Upper lobe of left lung (tissue), 6 donors: ENCODE data around the gene CDK11B. TPM values are rescaled to one million over a fixed set of nuclear protein-coding genes. Genes with fewer than 3 reads are reported as not detected.
"Not testable (repeated sequence)": the region's sequence is repeated elsewhere in the genome, so short reads cannot be mapped to it uniquely, and the experiment has no call there.

Experiments
- ATAC-seq, 2 donors: fragments of 200-7000 bp; cut with Tn5 transposase; one replicate each; pipeline ENCODE4 v1.9.1; 2022; ENCODE audit warnings: mild to moderate bottlenecking in 2 of 2, moderate library complexity in 2 of 2; ENCODE audit not compliant: low FRiP score in 2 of 2
- DNase-seq, 2 donors: peaks; one replicate each; pipeline ENCODE4 v3.0.0-alpha.2; 2019 to 2020
- H3K27ac ChIP-seq, 4 donors: fragments of 200-600 bp; sonication (generic); one replicate each; pipeline ENCODE4 v1.5.1; 2016 to 2019
- H3K27me3 ChIP-seq, 4 donors: fragments of 200-600 bp; sonication (generic); one replicate each; pipeline ENCODE4 v1.5.1; 2017 to 2019
- H3K36me3 ChIP-seq, 4 donors: fragments of 200-600 bp; sonication (generic); one replicate each; pipeline ENCODE4 v1.5.1; 2016 to 2019
- H3K4me1 ChIP-seq, 4 donors: fragments of 200-600 bp; sonication (generic); one replicate each; pipeline ENCODE4 v1.5.1; 2018 to 2019
- H3K4me3 ChIP-seq, 4 donors: fragments of 200-600 bp; sonication (generic); one replicate each; pipeline ENCODE4 v1.5.1; 2017 to 2019; ENCODE audit warnings: mild to moderate bottlenecking in 2 of 4, moderate library complexity in 1 of 4
- H3K9me3 ChIP-seq, 4 donors: fragments of 200-600 bp; sonication (generic); one replicate each; pipeline ENCODE4 v1.5.1; 2018 to 2019
- EP300 ChIP-seq, 4 donors: sonication (generic); formaldehyde crosslinking; IDR thresholded peaks; one replicate each; pipeline ENCODE4 v1.5.1; 2017; ENCODE audit warnings: antibody characterized with exemption in 4 of 4, control low read depth in 2 of 4
- POLR2A ChIP-seq, 4 donors: fragments of 450-650 bp; IDR thresholded peaks; one replicate each; pipeline ENCODE4 v1.5.1; 2016 to 2017; ENCODE audit warnings: antibody characterized with exemption in 4 of 4, mild to moderate bottlenecking in 2 of 4
- POLR2AphosphoS5 ChIP-seq, 2 donors: sonication (generic); formaldehyde crosslinking; IDR thresholded peaks; one replicate each; pipeline ENCODE4 v1.5.1; 2017; ENCODE audit warnings: antibody characterized with exemption in 2 of 2
- WGBS, 2 donors: methylation state at CpG; one replicate each; pipeline ENCODE4 v1.1.5; 2017 to 2018; 5-methylcytosine and 5-hydroxymethylcytosine counted together
- total RNA-seq, 6 donors: library from RNA; depleted of rRNA in 4 of 6; stranded (reverse); fragments of >200 nt in 4 of 6; gene quantifications; one replicate each; pipeline versions ENCODE4 v1.1.0 to v1.2.1, GENCODE V29; 2016 to 2021
- TF ChIP-seq, protein P1 (sequence below), 6 experiments: fragments of 450-650 bp in 4 of 6; fragments of 200-600 bp in 2 of 6; sonication (generic) in 2 of 6; IDR thresholded peaks; one replicate each; pipeline ENCODE4 v1.5.1; 2016 to 2019; ENCODE audit warnings: antibody characterized with exemption in 6 of 6
- donor health status: DM: no; HTN: no; CAD: no; lungs with moderate emphysema.
- donor health status: DM: no; HTN: yes; CAD: no; lungs with severe emphysema.

CDK11B gene
- total RNA-seq, result 10 to 100 TPM; 20.8 to 55.5 (median 24.9) TPM

DNA sequence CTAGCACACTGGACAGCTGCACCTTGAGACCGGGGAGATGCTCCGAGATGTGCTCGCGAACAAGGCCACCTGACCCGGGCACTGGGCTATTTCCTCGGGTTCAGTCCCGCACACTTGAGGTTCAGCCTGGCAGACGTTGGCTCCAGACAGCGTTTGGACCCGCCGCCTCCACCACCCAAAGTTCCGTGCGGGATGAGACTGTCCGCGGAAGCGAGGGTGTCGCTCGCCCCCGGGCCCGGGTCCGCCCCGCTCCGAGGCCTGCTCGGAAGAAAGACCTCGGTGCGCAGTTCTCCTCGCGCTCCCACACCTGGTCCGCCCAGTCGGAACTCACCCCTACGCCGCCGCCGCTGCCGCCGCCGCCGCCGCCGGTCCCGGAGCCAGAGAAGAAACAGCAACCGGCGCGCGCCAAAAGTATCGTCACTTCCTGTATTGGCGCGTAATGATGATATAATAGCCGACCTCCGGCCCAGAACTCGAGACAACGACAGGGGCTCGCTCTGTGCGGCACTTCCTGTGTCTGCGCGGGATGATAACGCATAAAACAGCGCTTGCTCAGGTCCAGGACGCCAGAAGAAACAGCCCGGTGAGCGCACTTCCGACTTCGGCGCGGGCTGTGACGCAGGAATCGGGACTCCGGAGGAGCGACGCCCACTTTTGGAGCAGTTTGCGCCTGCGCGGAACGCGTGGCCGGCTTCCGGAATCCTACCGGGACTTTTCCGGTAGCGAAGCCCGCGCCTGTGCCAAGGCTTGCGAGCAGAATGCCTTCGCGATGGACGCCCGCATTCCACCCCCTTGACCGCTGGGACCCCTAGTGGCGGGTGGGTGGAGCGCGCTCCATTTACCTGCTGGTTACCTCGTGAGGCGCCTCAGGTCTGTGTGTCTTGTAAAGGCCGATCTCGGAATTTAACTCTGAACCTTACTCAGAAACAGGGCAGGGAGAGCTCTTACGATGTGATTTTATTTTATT lies at the start of gene CDK11B:
Gene CDK11B, minus strand, starts transcription at position 422 of the 967 bp plus-strand sequence. CDS start 1,519 bp downstream, outside the sequence.
- Histone ChIP-seq H3K4me3 (peak within 1 kb of the TSS; percentile 50 to 71 (median 66)), H3K36me3 (peaks cover 21 to 33% (median 28%) of the 10 kb centered on the region in 4 donors), H3K27ac (peak within 1 kb of the TSS; percentile 96 to 99 (median 98)), H3K4me1 (peaks cover 0 to 18% (median 7%) of the 10 kb centered on the region in 4 donors)
- DNase-seq (peak; percentile 97 to 99), ATAC-seq (peak; percentile 90 to 97)
- peak in 3 of 4 donors; percentile 33 to 74 (median 63) for TF ChIP-seq POLR2A (IDR thresholded peaks at IDR 0.05)
- TF ChIP-seq EP300 (IDR thresholded peaks at IDR 0.05), result peak in 2 of 4 donors; percentile 3 to 52
- TF ChIP-seq POLR2AphosphoS5 (IDR thresholded peaks at IDR 0.05), result peak; percentile 90
- TF ChIP-seq, protein P1, sequence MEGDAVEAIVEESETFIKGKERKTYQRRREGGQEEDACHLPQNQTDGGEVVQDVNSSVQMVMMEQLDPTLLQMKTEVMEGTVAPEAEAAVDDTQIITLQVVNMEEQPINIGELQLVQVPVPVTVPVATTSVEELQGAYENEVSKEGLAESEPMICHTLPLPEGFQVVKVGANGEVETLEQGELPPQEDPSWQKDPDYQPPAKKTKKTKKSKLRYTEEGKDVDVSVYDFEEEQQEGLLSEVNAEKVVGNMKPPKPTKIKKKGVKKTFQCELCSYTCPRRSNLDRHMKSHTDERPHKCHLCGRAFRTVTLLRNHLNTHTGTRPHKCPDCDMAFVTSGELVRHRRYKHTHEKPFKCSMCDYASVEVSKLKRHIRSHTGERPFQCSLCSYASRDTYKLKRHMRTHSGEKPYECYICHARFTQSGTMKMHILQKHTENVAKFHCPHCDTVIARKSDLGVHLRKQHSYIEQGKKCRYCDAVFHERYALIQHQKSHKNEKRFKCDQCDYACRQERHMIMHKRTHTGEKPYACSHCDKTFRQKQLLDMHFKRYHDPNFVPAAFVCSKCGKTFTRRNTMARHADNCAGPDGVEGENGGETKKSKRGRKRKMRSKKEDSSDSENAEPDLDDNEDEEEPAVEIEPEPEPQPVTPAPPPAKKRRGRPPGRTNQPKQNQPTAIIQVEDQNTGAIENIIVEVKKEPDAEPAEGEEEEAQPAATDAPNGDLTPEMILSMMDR (IDR thresholded peaks at IDR 0.05), result peak; percentile 23 to 70 (median 46)
- not testable (repeated sequence) for H3K27me3 ChIP-seq, H3K9me3 ChIP-seq
- WGBS, 2 donors, result 1% methylated on average over 27 of the region's 96 CpGs; no CpG with 5 or more reads in 1 of the 2 donors

DNA sequence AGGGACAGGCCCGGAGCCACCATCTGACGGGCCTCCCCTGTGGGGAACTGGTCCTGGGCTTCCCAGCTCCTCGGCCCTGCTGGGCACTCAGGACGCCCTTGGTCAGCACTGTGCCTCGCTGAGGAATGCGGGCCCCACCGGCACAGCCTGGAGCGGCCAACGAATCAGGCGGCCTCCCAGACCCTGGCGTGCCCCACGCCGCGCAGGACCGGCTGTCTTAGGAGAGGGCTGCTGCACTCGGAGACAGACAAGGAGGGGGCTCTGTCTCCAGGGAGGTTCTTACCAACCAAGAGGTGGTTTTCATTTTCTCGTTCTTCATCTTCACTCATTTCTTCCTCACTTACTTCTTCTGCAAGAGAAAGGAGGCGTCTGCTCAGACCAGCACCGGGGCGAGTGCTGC lies 49.1 kb upstream of the CDK11B start:
- not testable (repeated sequence) for H3K4me3 ChIP-seq, H3K4me1 ChIP-seq, H3K27ac ChIP-seq, ATAC-seq, H3K27me3 ChIP-seq, H3K9me3 ChIP-seq
- peaks cover 4 to 37% (median 26%) of the 10 kb centered on the region in 4 donors for H3K36me3 ChIP-seq
- 100% methylated on average over 6 of the region's 20 CpGs; no CpG with 5 or more reads in 1 of the 2 donors for WGBS, 2 donors
- DNase-seq, result peak in 1 of 2 donors; percentile 60

DNA sequence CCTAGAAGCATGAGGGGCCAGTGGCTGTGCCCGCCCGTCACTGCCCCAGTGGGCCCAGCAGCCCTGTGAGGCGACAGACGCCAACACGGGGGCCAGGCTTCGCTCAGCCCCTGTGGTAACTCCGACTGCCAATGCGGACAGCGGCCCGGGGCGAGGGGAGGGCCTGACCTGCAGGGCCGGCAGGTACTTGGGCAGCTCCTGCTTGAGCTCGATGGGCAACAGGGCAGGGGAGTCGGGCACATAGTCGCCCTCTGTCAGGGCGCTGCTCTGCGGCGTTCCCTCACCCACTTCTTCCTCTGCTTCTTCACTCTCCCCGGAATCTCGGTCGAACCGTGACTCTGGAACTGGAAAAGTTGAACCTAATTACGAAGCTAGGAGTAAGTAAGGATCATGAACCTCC lies 48.4 kb upstream of the CDK11B start:
- peaks cover 4 to 37% (median 26%) of the 10 kb centered on the region in 4 donors for H3K36me3 ChIP-seq
- not testable (repeated sequence) for ATAC-seq, H3K4me1 ChIP-seq, H3K27ac ChIP-seq, H3K9me3 ChIP-seq, H3K4me3 ChIP-seq, H3K27me3 ChIP-seq
- DNase-seq, result peak in 1 of 2 donors; percentile 73
- WGBS, 2 donors, result 90% methylated on average over 2 of the region's 23 CpGs; no CpG with 5 or more reads in 1 of the 2 donors

DNA sequence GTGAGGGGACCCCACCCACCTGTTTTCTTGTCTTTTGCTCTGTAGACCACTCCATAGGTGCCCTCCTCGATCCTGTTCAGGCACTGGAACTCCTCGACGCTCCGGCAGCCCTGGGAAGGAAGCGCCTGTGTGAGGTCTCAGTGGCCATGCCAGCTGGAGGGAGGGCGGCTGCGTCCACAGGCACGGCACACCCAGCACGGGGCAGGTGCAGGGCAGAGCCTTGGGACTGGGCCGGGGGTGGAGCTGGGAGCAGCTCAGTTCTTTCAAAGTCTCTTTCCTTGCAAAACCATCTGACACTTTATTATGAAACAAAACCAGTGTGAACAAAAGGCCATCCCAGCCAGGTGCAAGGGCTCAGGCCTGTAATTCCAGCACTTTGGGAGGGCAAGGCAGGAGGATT lies 46.8 kb upstream of the CDK11B start:
- H3K4me1 ChIP-seq, ATAC-seq, H3K9me3 ChIP-seq, H3K4me3 ChIP-seq, DNase-seq, H3K27ac ChIP-seq, H3K27me3 ChIP-seq: not testable (repeated sequence)
- peaks cover 4 to 37% (median 26%) of the 10 kb centered on the region in 4 donors for H3K36me3 ChIP-seq
- WGBS, 2 donors, result 84% methylated on average over 5 of the region's 10 CpGs; no CpG with 5 or more reads in 1 of the 2 donors

DNA sequence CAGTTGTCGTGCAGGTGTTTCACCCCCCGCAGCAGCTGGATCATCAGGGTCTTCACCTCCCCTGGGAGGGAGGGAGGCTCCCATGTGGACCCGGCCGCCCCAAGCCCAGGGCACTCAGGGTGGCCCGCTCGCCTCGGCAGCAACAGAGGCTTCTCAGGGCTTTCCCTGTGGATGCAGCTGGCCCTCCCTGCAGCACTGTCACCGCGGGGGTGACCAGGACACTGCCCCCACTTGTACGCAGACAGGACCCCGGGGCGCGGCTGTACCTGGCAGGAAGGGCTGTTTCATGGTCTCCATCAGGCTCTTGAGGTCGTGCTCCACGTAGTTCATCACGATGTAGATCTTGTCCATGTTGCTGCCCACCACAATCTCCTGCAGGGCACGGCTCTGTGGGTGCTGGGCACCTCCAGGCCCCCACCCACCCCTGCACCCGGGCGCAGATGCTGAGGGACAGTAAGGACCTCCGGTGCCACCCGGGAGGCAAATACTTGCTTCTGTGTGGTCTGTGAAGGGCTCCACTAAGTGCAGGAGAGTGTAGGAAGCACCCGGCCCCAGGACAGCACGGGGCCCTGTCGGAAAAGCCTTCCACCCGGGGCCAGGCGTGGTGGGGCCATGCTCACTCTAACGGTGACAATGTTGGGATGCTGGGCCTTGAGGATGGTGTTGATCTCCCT lies 45.6 kb upstream of the CDK11B start:
- H3K4me1 ChIP-seq, H3K27ac ChIP-seq, H3K27me3 ChIP-seq, ATAC-seq, H3K4me3 ChIP-seq, H3K9me3 ChIP-seq: not testable (repeated sequence)
- peaks cover 4 to 37% (median 26%) of the 10 kb centered on the region in 4 donors for H3K36me3 ChIP-seq
- WGBS, 2 donors, result 86 to 94% methylated on average over 10 to 17 of the region's 27 CpGs
- DNase-seq, result peak in 1 of 2 donors; percentile 68

DNA sequence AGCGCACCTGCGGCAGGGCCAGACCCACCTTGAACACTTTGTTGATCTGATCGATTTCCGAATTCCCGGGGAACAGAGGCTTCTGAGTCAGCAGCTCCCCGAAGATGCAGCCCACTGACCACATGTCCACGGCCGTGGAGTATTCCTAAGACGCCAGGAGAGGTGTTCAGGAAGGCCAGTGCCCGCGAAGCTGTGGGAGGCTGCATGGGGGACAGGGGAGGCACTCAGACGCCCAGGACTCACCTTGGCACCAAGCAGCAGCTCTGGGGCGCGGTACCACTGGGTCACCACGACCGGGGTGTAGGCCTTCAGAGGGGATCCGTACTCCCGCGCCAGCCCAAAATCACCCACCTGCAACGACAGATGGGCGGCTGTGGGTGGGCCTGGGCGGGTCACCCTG lies 45.0 kb upstream of the CDK11B start:
- TF ChIP-seq POLR2A (IDR thresholded peaks at IDR 0.05) (no peak), POLR2AphosphoS5 (IDR thresholded peaks at IDR 0.05) (no peak), EP300 (IDR thresholded peaks at IDR 0.05) (no peak)
- TF ChIP-seq, protein P1 (IDR thresholded peaks at IDR 0.05), result no peak
- H3K9me3 ChIP-seq, result no peaks in the 10 kb centered on the region
- DNase-seq, result peak in 1 of 2 donors; percentile 66
- ATAC-seq, result no peak
- H3K36me3 ChIP-seq, result peaks cover 4 to 37% (median 26%) of the 10 kb centered on the region in 4 donors
- H3K27me3 ChIP-seq, result no peaks in the 10 kb centered on the region
- 93 to 95% methylated on average over 8 to 21 of the region's 22 CpGs for WGBS, 2 donors
- no peaks in the 10 kb centered on the region for H3K4me1 ChIP-seq
- no peak overlapping the region for H3K4me3 ChIP-seq
- H3K27ac ChIP-seq, result no peak overlapping the region

DNA sequence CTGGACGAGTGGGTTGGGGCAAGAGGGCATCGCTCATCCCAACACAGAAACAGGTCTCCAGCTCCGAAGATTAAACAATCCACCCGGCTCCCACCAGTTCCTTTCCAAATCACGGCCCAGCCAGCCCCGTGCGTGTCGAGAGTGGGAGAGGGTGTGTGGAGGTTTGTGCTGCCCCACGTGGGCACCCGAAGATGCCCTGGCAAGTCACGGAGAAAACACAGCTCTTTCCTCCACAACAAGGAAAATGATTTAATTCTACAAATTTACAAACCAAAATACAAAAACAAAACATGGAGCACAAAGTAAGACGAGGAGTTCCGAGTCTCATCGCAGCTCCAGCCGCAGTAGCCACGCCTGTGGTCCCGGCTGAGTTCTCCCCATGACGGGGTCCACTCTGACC lies 43.7 kb upstream of the CDK11B start:
- H3K27me3 ChIP-seq, H3K27ac ChIP-seq, H3K4me3 ChIP-seq, H3K9me3 ChIP-seq, H3K4me1 ChIP-seq, DNase-seq, ATAC-seq: not testable (repeated sequence)
- WGBS, 2 donors, result 90 to 93% methylated on average over 8 to 13 of the region's 18 CpGs
- peaks cover 4 to 33% (median 23%) of the 10 kb centered on the region in 4 donors for H3K36me3 ChIP-seq

DNA sequence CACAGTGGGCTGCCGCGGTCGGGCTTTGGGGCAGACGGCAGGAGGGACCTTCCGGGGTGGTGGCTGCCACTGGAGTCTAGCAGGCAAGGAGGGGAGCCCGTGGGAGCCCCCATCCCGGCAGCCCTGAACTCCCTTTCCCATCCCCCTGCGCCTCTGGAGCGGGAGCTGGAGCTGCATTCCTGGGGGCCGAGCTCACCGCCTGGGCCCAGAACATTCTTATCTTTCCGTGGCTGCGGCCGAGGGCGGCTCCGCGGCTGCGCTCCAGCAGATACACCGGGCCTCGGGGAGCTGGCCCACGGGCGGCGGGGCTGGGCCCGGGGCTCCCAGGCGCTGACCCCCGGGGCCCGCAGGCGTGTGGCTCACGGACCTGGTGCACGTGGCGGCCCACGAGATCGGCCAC lies 41.8 kb upstream of the CDK11B start:
- H3K4me1 ChIP-seq, H3K9me3 ChIP-seq, H3K4me3 ChIP-seq, H3K27ac ChIP-seq, DNase-seq, H3K27me3 ChIP-seq: not testable (repeated sequence)
- peak in 1 of 2 donors; percentile 78 for ATAC-seq
- no CpG with 5 or more reads among the region's 33 CpGs for WGBS, 2 donors
- peaks cover 4 to 19% (median 13%) of the 10 kb centered on the region in 4 donors for H3K36me3 ChIP-seq

DNA sequence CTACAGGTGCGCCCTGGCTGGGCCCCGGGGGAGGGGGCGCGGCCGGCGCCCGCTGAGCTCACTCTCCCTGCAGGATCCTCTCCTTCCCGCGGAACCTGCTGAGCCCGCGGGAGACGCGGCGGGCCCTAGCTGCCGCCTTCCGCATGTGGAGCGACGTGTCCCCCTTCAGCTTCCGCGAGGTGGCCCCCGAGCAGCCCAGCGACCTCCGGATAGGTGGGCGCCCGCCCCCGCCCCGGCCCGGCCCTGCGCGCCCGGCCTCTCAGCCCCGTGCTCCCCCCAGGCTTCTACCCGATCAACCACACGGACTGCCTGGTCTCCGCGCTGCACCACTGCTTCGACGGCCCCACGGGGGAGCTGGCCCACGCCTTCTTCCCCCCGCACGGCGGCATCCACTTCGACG lies 41.3 kb upstream of the CDK11B start:
- WGBS, 2 donors, result no CpG with 5 or more reads among the region's 45 CpGs
- peak in 1 of 2 donors; percentile 8 for ATAC-seq
- not testable (repeated sequence) for DNase-seq, H3K9me3 ChIP-seq, H3K27ac ChIP-seq, H3K27me3 ChIP-seq, H3K4me3 ChIP-seq, H3K4me1 ChIP-seq
- peaks cover 4 to 16% (median 13%) of the 10 kb centered on the region in 4 donors for H3K36me3 ChIP-seq

DNA sequence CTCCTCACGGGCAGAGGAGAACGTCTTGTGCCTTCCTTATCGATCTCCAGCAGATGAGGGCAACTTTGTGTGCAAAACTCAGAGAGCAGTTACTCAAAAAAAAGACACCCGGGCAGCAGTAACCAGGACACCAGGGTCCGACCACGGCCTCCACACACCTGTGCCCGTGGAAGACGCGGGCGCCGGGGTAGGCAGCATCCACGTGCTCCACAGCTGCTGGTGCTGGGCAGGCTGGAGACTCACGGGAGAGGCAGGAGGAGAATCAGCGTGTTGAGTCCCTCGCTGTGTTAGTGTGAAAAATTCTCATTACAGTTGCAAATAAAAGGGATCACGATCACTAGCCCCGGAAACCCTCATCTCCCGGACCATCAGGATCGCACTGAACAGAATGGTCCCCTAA lies 40.3 kb upstream of the CDK11B start:
- not testable (repeated sequence) for H3K27ac ChIP-seq, H3K9me3 ChIP-seq, H3K36me3 ChIP-seq, DNase-seq, H3K27me3 ChIP-seq, H3K4me3 ChIP-seq, ATAC-seq, H3K4me1 ChIP-seq
- WGBS, 2 donors, result 95% methylated on average over 10 of the region's 19 CpGs; no CpG with 5 or more reads in 1 of the 2 donors
